Spleen (tissue), 11 donors: ENCODE data around the gene AGO4. TPM values are rescaled to one million over a fixed set of nuclear protein-coding genes. Genes with fewer than 3 reads are reported as not detected.
"Not testable (repeated sequence)": the region's sequence is repeated elsewhere in the genome, so short reads cannot be mapped to it uniquely, and the experiment has no call there.

Experiments
- DNase-seq: peaks from one replicate; pipeline ENCODE4 v3.0.0-alpha.2; 2020
- H3K27ac ChIP-seq, 8 donors: fragments of 200-600 bp; sonication (generic) in 7 of 8; 1 replicate in 4 of 8; 2 replicates in 4 of 8; pipeline versions ENCODE4 v1.5.0 to v1.8.0; 2016 to 2021; ENCODE audit warnings: inconsistent platforms in 4 of 8, mild to moderate bottlenecking in 4 of 8, moderate library complexity in 1 of 8
- H3K27me3 ChIP-seq, 7 donors: fragments of 200-600 bp; sonication (generic) in 6 of 7; replicated peaks in 1 of 7; 1 replicate in 4 of 7; 2 replicates in 3 of 7; pipeline versions ENCODE4 v1.5.0 to v1.8.0; 2016 to 2021; ENCODE audit warnings: inconsistent platforms in 3 of 7, mild to moderate bottlenecking in 1 of 7
- H3K36me3 ChIP-seq, 6 donors: fragments of 200-600 bp; sonication (generic) in 5 of 6; 1 replicate in 4 of 6; 2 replicates in 2 of 6; pipeline versions ENCODE4 v1.5.0 to v1.8.0; 2016 to 2021; ENCODE audit warnings: inconsistent platforms in 2 of 6
- H3K4me1 ChIP-seq, 6 donors: fragments of 200-600 bp; sonication (generic) in 5 of 6; 1 replicate in 3 of 6; 2 replicates in 3 of 6; pipeline versions ENCODE4 v1.5.0 to v1.8.0; 2016 to 2021; ENCODE audit warnings: inconsistent platforms in 3 of 6
- H3K4me3 ChIP-seq, 8 donors: fragments of 200-600 bp; sonication (generic) in 7 of 8; 1 replicate in 4 of 8; 2 replicates in 4 of 8; pipeline versions ENCODE4 v1.5.0 to v1.8.0; 2016 to 2021; ENCODE audit warnings: inconsistent platforms in 4 of 8, mild to moderate bottlenecking in 4 of 8, moderate library complexity in 2 of 8
- H3K9me3 ChIP-seq, 8 donors: fragments of 200-600 bp; sonication (generic) in 7 of 8; 1 replicate in 4 of 8; 2 replicates in 4 of 8; pipeline versions ENCODE4 v1.5.0 to v1.8.0; 2016 to 2021; ENCODE audit warnings: inconsistent platforms in 4 of 8
- POLR2A ChIP-seq, 3 donors: fragments of 450-650 bp; IDR thresholded peaks; one replicate each; pipeline ENCODE4 v1.5.1; 2017; ENCODE audit warnings: antibody characterized with exemption in 3 of 3, mild to moderate bottlenecking in 1 of 3
- POLR2AphosphoS5 ChIP-seq, 3 donors: sonication (generic); formaldehyde crosslinking; IDR thresholded peaks; one replicate each; pipeline ENCODE4 v1.5.1; 2017; ENCODE audit warnings: antibody characterized with exemption in 3 of 3
- WGBS, 5 donors: extraction: QIAGEN DNeasy Blood & Tissue Kit in 3 of 5; methylation state at CpG; one replicate each; pipeline versions ENCODE4 v1.1.5 to v1.1.7; 2013 to 2018; 5-methylcytosine and 5-hydroxymethylcytosine counted together
- intact Hi-C: fragments of 100-400 bp; cut with DNase I; formaldehyde crosslinking; loops from one replicate; pipeline ENCODE4 v1.15.0; 2023; ENCODE audit warnings: low total_unique reads
- polyA plus RNA-seq, 3 donors: library from polyadenylated mRNA; stranded (reverse); fragments of 200-250 nt; gene quantifications; one replicate each; pipeline ENCODE4 v1.2.1, GENCODE V29; 2013
- total RNA-seq, 7 donors: library from RNA; depleted of rRNA in 3 of 7; stranded (reverse); fragments of >200 nt in 3 of 7; fragmentation: NEBNext Ultra II Directional in 4 of 7; extraction: Animal tissue kit (Norgen Biotek cat#: 25700) in 4 of 7; gene quantifications; one replicate each; pipeline versions ENCODE4 v1.1.0 to v1.2.1, GENCODE V29; 2016 to 2021
- TF ChIP-seq, protein P1 (sequence below), 11 experiments: fragments of 200-600 bp in 7 of 11; fragments of 450-650 bp in 4 of 11; sonication (generic) in 4 of 11; IDR thresholded peaks in 8 of 11; conservative IDR thresholded peaks in 3 of 11; 1 replicate in 7 of 11; 2 replicates in 4 of 11; pipeline versions ENCODE4 v1.4.0 to v1.8.0; 2016 to 2021; ENCODE audit warnings: antibody characterized with exemption in 11 of 11, inconsistent platforms in 4 of 11, mild to moderate bottlenecking in 1 of 11
- donor health status: healthy with polysubstance abuse.
- donor health status: DM: no; HTN: no; CAD: no; lungs with moderate emphysema.
- donor health status: DM: no; HTN: no; CAD: no.
- donor health status: Bipolar disorder and iron deficiency.
- donor health status: healthy.
- donor health status: DM: no; HTN: no; CAD: no.
- donor health status: DM: yes; HTN: yes; CAD: no.

The AGO4 gene
- total and polyA plus RNA-seq, 10 donors = 6.4 to 73.3 (median 31.7) TPM

DNA sequence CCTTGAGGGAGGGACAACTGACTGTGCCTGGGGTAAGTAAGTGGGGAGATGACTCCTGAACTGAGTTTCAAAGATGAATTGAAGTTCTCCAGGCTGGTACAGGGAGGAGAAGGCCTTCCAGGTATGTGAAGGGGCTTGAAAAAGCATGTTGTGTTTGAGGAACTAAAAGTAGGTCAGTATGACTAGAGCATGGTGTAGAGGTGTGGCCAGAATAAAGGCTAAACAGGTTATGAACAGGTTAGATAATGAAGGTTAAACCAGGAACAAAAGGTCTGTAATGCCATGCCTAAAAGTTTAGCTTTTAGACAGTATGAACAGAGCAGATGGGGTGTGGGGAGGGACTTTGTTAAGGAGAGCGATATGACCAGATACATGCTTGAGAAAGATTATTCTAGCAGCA, 30.7 kb upstream of the AGO4 start:
- WGBS, 5 donors = 95 to 100% (median 96%) methylated on average over 1 of the region's 1 CpG
- Histone ChIP-seq H3K4me3 (no peak overlapping the region), H3K9me3 (no peaks in the 10 kb centered on the region), H3K36me3 (no peaks in the 10 kb centered on the region), H3K4me1 (peaks cover 3 to 26% (median 6%) of the 10 kb centered on the region in 6 donors), H3K27me3 (no peaks in the 10 kb centered on the region), H3K27ac (no peak overlapping the region)
- no peak for DNase-seq
- TF ChIP-seq, protein P1, sequence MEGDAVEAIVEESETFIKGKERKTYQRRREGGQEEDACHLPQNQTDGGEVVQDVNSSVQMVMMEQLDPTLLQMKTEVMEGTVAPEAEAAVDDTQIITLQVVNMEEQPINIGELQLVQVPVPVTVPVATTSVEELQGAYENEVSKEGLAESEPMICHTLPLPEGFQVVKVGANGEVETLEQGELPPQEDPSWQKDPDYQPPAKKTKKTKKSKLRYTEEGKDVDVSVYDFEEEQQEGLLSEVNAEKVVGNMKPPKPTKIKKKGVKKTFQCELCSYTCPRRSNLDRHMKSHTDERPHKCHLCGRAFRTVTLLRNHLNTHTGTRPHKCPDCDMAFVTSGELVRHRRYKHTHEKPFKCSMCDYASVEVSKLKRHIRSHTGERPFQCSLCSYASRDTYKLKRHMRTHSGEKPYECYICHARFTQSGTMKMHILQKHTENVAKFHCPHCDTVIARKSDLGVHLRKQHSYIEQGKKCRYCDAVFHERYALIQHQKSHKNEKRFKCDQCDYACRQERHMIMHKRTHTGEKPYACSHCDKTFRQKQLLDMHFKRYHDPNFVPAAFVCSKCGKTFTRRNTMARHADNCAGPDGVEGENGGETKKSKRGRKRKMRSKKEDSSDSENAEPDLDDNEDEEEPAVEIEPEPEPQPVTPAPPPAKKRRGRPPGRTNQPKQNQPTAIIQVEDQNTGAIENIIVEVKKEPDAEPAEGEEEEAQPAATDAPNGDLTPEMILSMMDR (IDR thresholded peaks at IDR 0.05 in 8 of 11, conservative IDR thresholded peaks at IDR 0.05 in 3 of 11) = no peak
- TF ChIP-seq POLR2AphosphoS5 (IDR thresholded peaks at IDR 0.05) = no peak
- TF ChIP-seq POLR2A (IDR thresholded peaks at IDR 0.05) = no peak
- intact Hi-C loops = loop anchor here (10.0 kb wide), 1 partner anchor 332 kb away; no protein-coding TSS in a partner anchor

DNA sequence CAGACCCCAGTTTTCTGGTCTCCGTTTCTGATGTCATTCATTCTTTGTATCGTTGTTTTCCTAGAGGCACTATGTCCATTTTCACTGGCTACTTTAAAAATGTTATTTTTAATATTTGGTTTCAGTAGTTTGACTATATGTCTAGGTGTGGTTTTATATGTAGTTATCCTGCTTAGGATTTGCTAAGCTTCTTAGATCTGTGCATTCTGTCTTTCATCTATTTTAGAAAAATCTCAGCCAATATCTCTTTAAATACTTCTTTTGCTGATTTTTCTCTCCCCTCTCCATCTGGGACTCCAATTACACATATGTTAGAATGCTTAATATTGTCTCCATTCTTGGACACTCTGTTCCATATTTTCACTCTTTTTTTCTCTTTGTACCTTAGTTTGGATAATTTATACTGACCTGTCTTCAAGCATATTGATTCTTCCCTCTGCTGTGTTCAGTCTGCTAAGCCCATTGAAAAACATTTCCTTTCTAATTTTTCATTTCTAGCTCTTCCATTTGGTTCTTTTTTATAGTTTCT, 24.7 kb upstream of the AGO4 start:
- no peak for TF ChIP-seq POLR2A (IDR thresholded peaks at IDR 0.05)
- no peak for TF ChIP-seq POLR2AphosphoS5 (IDR thresholded peaks at IDR 0.05)
- TF ChIP-seq, protein P1 (IDR thresholded peaks at IDR 0.05 in 8 of 11, conservative IDR thresholded peaks at IDR 0.05 in 3 of 11) = no peak
- intact Hi-C loops = no loop called here
- WGBS, 5 donors = 94 to 98% (median 95%) methylated on average over 2 of the region's 2 CpGs

DNA sequence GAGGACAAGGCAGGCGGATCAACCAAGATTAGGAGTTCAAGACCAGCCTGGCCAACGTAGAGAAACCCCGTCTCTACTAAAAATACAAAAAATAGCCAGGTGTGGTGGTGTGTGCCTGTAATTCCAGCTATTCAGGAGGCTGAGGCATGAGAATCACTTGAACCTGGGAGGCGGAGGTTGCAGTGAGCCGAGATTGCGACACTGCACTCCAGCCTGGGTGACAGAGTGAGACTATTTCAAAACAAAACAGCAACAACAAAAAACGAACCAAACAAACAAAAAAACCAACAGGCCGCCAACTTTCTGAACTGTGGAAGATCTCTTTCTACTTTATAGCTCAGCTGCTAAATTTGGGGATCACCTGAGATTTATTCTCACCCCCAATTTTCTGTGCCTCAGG, 23.5 kb upstream of the AGO4 start:
- H3K9me3 ChIP-seq, H3K4me1 ChIP-seq, intact Hi-C loops, H3K27me3 ChIP-seq, DNase-seq, H3K36me3 ChIP-seq, H3K4me3 ChIP-seq: not testable (repeated sequence)
- WGBS, 5 donors = 78 to 94% (median 80%) methylated on average over 8 of the region's 8 CpGs
- H3K27ac ChIP-seq = peak overlapping the region in 1 of 8 donors; percentile 4

More for the DNA sequence above, 24.7 kb upstream of the AGO4 start:
- Histone ChIP-seq H3K27me3 (no peaks in the 10 kb centered on the region), H3K4me1 (peaks cover 0 to 13% (median 0%) of the 10 kb centered on the region in 6 donors), H3K36me3 (no peaks in the 10 kb centered on the region), H3K9me3 (no peaks in the 10 kb centered on the region), H3K27ac (no peak overlapping the region), H3K4me3 (no peak overlapping the region)
- no peak for DNase-seq

DNA sequence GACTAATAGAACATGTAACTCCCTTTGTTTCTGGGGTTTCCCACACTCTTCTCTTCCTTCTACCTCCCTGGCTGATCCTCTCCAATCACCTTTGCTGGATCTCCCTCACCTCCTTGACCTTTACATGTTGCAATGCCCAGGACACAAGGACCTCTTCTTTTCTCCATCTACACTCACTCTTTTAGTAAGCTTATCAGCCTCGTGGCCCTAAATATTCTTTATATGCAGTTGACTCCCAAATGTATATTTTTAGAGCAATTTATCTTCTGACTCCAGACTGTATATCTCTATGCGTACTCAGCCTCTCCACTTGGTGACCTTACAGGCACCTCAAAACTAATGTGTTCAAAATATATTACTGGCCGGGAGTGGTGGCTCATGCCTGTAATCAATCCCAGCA, 19.7 kb upstream of the AGO4 start:
- H3K27ac ChIP-seq = no peak overlapping the region
- no peak for DNase-seq
- intact Hi-C loops = no loop called here
- H3K27me3 ChIP-seq = no peaks in the 10 kb centered on the region
- H3K9me3 ChIP-seq = no peaks in the 10 kb centered on the region
- no peaks in the 10 kb centered on the region for H3K36me3 ChIP-seq
- H3K4me1 ChIP-seq = no peaks in the 10 kb centered on the region
- TF ChIP-seq, protein P1 (IDR thresholded peaks at IDR 0.05 in 8 of 11, conservative IDR thresholded peaks at IDR 0.05 in 3 of 11) = no peak
- TF ChIP-seq POLR2A (IDR thresholded peaks at IDR 0.05) (no peak), POLR2AphosphoS5 (IDR thresholded peaks at IDR 0.05) (no peak)
- H3K4me3 ChIP-seq = no peak overlapping the region
- WGBS, 5 donors = 66 to 86% (median 78%) methylated on average over 3 of the region's 3 CpGs

DNA sequence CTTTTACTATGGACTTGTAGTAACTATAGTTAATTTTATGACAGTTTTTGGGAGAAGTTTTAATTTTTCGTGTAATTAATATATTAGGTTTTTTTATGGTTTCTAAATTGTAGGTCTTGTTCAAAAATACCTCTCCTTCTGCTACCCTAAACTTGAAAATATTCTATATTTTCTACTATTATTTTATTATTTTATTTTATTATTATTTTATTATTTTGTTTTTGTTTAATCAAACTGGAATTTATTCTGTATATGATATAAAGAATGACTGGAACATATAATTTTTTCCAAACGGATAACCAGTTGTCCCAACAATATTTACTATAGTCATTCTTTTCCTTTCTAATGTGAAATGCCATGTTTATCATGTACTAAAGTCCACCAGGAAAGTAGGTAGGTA, 17.1 kb upstream of the AGO4 start:
- no peak for DNase-seq
- Histone ChIP-seq H3K4me3 (no peak overlapping the region), H3K27ac (no peak overlapping the region), H3K27me3 (no peaks in the 10 kb centered on the region), H3K9me3 (no peaks in the 10 kb centered on the region), H3K4me1 (no peaks in the 10 kb centered on the region), H3K36me3 (no peaks in the 10 kb centered on the region)
- intact Hi-C loops = no loop called here
- TF ChIP-seq, protein P1 (IDR thresholded peaks at IDR 0.05 in 8 of 11, conservative IDR thresholded peaks at IDR 0.05 in 3 of 11) = no peak
- no peak for TF ChIP-seq POLR2AphosphoS5 (IDR thresholded peaks at IDR 0.05)
- TF ChIP-seq POLR2A (IDR thresholded peaks at IDR 0.05) = no peak
- WGBS, 5 donors = 63 to 97% (median 90%) methylated on average over 2 of the region's 2 CpGs
